GM21526 (cell line): ENCODE measurements around the gene CHRNA1.

Source experiments
- ATAC-seq: cut with Tn5 transposase; IDR thresholded peaks from one replicate; pipeline ENCODE4 v1.9.1; 2021; ENCODE audit warnings: moderate library complexity; ENCODE audit not compliant: unreplicated experiment, low FRiP score

The CHRNA1 gene

DNA sequence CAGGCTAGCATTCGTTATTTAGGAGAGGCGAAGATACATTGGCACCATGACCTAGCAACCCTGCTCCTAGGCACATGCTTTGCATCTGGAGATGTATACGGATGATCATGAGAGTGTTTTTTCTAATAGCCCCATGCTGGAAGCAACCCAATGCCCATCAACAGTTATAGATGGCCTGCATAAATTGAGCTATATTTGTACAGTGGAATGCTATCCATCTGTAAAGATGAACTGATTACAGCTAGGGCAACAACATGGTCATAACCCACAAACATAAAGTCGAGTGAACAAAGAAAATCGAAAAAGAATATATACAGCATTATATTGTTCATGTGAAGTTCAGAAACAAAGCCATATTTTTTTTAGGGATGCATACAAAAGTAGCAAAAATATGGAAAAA, 20.6 kb upstream of the CHRNA1 start:
- no peak for ATAC-seq

DNA sequence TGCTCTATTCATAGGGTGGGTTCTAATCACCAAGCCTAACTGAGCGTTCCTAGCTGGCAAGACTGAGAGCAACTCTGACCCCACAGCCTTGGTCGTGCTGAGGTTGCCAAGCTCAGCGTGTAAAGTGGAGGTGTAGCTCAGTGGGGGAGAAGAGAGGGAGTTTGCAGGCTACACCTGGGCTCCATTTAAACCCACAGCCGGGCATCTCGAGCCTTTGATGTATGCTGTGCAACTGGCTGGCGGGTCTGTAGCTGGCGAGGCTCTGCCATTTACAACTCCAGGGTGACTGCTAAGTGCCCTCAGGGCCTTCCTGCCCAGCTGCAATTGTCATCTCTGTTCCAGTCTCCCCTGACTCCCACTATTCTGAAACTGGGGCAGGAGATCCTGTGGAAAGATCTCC, 20.0 kb upstream of the CHRNA1 start:
- ATAC-seq: no peak

DNA sequence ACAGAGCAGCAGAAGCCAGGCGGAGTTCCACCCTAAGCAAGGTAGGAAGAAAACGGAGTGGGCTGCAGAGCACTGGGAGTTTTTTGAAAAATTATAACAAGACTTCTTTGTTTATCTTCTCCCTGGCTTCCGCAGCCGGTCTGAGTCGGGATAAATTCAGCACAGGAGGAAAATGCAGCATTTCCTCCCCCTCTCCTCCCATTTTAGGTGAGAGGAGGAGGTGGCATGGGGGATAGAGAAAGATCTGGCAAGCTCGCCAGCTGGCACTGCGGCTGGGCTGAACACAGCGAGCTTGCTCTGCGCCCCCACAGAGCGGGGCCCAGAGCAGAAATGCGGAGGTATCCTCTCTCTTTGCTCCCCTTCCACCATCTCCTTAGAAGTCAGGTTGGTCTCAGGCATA, 17.7 kb upstream of the CHRNA1 start:
- no peak for ATAC-seq

DNA sequence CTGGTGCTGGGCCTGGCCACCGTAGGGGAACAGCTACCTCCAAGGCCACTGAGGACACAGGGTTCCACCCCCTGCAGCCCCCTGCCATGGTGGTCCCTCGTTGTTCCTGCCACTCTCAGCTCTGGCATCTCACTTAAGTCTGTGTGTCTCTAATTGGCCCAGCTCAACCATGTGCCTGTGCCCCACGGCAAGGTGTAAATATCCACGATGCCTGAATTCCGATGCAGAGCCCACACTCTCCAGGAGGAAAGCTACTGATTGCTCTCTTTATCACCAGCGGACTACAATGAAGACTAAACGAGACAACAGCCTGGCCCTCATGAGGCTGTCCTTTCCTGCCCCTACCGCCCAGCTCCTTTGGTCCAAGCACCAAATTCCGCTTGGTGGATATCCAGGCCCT, 17.0 kb upstream of the CHRNA1 start:
- ATAC-seq: no peak

DNA sequence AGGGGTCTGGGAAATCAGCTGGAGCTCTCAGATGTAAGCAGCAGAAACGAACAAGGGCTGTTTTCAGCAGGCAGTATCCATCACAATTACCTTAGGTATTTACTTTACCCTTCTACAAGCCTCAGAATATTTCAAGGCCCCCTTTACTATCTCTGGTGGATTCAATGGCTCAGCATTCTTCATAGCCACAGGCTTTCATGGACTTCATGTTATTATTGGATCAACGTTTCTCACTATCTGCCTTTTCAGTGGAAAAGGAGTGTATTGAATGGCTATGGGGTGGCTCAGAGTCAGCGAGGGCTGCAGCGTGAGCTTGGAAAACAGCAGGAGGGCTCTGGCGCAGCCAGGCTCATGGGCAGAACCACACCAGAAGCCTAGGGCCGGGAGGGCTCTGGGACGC, 16.6 kb upstream of the CHRNA1 start:
- no peak for ATAC-seq

DNA sequence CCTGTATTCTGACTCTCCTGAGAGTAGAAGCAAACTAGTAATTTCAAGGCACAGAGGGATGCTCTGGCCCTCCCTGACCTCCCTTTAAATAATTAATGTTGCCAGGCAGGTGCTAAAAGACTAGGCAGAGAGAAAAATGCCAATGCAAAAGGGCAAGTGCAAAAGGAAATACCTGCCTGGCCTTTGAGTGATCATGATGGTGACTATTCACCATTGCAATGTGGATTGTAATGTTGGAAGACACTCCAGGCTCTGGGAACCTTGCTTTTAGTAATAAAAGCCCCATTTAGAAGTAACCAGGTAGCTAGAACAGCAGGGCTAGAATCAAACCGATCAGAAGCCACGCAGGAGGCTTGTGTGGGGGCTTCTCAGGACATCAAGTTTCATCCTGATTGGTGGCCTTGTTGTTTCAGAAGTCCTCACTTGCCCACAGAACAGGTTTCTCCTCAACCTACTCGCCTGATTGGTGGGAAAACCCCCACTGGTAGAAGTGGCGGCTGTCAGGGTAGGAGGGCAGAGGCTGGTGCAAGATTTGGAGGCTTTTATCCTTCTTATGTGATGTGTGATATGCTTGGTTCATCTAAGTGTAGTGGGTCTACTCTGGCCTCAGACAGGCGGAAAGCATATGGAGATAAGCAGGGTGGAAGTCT, 16.0 kb upstream of the CHRNA1 start:
- ATAC-seq: no peak

DNA sequence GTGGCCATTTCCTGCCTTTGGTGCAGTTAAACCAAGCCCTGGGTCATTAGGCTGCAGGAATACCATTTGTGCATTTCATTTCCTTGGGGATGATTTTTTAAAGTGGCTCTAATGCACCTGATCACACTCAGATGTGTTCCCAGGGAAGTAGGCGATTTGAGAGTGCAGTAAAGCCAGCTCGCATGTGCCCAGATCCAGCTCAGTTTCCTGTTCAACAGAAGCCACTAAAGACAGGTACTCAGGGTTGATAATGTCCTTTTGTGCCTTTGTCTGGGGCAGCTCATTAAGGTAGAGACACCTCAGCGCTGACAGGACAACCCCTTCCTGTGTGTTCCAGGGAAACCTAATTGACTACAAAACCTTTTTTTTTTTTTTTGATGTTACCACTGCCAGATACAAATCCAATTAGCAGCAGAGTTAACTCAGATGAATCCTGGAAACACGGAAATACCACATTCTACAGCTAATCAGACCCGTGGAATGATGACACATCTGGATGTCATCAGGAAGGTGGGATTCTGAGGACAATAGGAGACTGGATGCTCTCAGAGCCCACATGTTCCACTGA, 15.2 kb upstream of the CHRNA1 start:
- no peak for ATAC-seq

DNA sequence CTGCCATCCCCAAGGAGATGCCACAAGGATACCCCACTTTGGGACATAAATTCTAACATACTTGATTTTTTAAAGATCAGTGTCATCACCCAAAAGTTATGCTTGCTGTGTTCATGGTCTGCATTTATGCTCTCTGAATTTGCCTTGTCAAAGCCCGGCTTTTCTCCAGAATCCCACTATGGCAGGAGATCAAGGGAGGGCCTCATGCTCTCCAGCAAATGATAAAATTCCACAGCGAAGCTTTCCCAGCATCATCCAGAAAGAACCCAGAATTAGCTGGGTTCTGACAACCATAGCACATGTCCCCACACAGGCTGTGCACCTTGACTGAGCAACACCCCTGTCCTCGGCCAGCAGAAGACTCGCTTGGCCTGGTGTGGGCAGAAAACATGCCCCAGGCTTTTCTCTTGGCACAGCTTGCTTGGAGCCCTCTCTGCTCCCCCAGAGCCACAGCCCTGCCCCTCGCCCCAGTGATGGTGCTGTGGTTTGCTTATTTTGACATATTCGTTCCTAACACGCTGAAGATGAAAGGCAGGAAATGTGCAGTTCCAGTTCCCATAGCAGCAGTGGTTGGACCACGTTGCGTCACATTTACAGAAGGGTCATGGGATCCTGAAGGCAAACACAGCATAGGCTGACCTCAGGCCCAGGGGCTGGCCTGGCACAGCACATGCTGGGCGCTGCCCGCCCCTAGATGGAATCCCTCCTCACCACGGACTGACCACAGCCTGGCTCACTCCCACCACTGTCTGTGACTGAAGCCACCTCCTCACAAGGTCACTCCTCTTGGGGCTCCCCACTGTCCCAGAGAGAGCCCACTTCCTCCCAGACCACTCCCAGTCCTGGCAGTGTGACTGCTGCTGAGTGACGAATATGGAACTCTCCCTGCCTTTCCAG, 14.1 kb upstream of the CHRNA1 start:
- no peak for ATAC-seq

DNA sequence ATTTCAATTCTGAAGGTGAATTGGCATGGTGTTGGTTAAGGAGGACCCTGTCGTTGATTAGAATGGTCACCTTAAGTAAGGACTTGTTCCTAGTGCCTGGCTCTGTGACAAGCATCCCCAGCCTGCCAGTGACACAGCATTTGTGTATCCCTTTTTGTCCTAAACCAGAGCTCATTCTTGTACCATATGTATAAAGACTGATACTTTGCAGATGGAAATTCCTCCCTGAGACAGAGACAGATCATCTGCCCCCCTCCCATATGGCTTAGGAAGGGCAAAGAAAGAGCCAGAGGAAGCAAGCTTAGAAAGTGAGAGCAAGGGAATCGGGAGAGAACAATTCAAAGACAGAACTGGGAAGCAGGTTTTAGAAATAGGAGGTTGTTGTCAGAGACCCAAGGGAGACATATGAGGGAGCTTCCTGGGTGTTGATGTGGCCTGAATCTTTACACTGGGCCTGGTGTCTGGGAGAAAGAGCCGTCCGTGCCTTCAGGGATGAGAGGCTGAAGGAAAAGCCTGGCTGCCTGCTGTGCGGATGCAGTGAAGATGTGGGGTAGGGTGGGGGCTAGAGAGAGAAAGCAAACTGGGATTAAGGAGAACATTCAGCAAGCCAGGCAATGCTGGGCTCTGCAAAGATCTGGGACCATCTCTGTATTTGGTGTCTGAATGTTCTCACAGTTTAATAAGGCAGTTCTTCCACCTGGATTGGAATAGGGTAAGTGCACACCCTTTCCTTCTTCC, 13.2 kb upstream of the CHRNA1 start:
- ATAC-seq: no peak

DNA sequence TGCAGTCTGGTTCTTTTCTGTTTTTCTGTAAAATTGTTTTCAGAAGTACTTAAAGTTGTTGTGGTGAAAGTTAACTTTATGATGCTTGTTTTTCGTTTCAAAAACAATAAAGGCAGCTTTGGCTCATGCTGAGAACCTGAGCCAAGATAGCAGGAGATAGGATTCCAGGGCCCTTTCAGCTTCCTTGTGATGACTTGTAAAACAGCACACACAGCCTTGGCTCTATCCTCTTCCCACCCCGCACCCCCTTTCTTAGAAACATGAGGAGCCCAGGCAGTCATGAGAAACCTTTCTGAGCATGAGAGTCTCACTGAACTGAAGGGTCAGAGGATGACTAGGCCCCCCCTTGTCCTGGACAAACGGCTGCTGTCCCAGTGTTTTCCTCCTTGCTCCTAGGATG, 12.4 kb upstream of the CHRNA1 start:
- no peak for ATAC-seq

DNA sequence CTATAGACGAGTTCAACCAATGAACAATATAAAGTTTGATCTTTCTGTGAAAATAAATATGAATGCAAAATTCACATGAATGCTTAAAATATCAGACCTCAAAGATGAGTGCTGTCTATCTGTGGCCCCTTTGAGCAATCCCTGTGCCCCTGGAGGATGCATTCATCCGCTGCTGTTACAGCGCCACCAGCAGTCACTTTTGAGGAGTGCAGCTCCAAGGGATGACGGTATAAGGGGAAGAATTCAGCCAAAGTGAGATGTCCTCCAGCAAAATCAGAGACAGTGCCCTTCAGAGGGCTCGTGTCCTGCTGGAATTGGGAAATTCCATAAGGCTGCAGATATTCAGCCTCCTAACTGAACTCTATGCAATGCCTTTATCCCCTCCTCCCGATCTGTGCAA, 12.0 kb upstream of the CHRNA1 start:
- ATAC-seq: no peak

DNA sequence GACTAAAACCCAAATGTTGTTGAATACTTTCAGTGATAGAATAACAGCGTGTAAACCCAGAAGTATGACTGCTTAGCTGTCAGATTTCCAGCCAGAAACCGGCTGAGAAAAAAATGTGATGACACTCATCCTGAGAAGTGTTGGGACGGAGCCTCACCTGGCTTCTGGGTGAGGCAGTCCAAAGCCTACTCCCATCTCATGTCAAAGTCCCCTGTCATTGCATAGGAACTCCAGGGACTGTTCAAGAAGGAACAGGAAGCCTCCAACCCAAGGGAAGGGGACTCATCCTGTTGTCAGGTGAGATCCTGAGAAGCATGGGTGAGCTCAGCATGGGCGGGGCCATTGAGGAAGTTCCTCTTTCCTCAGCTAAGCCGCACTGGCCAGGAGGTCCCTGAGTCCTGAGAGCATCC, 11.3 kb upstream of the CHRNA1 start:
- ATAC-seq: no peak

DNA sequence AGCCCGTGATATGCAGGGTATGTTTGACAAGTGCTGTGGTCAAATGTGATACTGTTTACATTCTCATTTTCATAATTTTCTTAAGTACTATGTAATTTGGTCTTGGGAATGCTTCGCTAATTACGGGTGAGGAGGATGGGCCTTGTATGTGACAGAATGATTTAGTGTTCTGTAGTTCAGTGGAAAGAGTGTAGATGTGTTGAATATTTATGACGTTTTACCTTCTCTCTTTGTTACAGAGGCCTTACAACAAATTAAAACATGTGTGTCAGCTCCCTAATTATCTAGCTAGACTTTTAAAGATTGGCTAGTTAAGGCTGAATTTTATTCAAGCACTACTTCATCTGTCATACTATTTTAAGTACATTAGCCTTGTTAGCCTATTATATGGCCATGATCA, 10.6 kb upstream of the CHRNA1 start:
- no peak for ATAC-seq

DNA sequence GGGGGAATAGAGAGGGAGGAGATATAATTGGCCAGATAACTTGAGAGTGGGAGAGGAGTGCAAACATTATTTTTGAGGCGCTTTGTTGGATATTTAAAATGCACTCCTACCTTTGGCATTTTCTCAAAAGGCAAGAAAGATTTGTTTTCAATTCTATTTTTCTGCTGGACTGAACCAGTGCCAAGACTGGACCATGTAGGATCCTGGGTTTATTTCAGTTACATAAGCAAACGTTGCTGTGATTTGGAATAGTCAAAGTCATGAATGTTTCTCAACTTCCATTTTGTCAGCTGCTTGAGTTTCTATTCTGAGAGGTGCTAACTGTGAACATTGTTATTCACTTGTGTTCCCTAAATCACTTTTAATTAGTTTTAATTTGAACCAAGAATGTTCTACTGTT, 8.9 kb upstream of the CHRNA1 start:
- no peak for ATAC-seq

DNA sequence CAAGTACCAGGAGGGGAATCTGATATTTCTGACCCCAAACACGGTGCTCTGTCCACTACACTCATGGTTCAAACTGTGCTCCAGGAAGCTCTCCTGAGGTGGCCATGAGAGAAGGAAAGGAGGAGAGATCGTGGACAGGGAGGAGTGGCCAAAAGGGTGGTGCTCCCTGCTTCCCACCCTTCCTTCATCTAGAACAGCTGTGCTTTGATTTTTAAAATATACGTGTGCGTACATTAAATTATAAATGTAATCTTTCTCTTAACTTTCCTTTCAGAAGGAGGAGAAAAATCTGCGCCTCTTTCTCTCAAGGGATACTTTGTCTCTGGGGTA, 8.2 kb upstream of the CHRNA1 start:
- no peak for ATAC-seq

DNA sequence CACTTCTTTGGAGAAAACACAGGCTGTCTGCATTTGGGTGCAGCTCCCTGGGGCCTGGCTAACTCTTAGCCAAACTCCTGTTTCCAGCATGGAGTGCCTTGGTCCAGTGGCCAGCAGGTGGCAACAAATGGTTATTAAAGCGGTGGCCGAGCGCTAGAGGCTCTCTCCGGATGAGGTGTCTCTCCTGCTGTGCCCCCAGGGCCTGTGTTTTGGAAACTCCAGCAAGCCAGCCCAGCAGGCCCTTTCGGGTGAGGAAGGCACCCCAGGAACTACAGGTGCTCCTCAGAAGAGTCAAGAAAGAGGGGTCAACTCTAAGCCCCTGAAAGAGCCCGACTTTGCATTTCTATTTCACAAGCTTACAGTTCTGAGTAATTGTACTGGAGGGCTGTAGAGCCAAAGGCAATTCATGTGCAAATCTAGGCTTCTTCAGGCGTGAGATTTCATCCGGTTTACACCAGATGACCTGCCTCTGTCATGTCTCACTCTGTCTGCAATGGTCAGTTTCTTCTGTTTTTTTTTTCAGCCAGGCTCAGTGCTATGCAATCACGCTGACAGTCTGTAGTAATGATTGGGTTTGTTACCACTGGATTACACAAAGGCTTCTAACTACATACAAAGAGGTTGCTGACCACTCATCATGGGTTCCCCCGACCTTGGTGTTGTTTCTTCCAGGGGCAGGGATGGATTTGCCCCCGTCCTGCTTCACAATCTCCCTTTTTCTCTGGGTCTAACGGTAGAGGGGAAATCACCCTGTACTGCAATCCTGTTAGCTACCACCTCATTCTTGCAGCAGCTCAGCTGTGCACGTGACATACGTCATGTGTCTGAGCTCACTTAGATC, 7.6 kb upstream of the CHRNA1 start:
- peak; percentile 61 for ATAC-seq

DNA sequence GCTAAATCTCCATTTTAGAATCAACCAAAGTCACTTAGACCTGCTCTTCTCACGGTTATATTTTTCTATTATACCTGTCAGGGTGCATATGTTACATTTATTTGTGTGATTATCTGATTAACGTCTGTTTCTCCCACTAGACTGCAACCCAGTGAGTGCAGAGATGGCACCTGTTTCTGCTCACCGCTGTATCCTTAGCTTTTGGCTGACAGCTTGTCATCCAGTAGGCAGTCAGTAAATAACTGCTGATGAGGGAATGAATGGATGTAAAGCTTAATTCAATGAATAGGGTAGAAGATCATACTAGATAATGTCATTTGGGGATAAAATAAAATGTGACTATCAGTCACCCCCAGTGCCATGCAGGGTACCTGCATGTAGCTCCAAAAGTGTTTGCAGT, 6.9 kb upstream of the CHRNA1 start:
- no peak for ATAC-seq

DNA sequence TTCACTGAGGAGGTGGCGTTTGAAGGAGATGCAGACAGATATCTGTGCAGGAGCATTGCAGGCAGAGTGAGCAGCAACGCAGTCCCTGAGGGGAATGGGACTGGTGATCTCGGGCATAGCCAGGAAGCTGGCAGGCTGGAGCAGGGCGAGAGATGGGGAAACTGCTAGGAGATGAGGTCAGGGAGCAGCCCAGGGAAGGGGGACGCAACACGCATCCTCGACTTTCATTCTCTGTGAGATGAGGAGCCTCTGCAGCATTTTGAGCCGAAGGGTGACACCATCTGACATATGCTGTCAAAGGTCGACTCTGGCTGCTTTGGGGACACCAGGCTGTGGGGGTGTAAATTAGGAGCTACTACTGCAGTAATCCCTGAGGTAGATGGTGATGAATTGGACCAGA, 4.3 kb upstream of the CHRNA1 start:
- ATAC-seq: no peak

DNA sequence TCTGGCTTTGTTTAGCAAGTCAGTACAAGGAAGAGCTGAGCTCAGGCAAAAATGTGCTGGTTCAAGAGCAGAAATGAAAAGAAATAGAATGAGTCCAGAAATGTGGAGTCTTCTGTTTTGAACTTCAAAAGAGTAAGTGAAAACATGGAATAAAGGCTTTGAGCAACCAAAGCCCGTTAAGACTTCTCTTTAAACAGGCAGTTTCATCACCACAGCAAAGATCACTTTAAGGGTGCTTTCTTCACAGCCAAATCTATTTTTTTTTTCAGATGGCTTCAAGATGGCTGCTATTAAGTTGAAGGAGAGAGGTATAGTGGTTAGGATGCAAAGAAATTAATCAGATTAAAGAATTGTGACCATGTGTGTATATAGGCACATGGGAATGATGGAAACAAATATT, 2.0 kb upstream of the CHRNA1 start:
- no peak for ATAC-seq

DNA sequence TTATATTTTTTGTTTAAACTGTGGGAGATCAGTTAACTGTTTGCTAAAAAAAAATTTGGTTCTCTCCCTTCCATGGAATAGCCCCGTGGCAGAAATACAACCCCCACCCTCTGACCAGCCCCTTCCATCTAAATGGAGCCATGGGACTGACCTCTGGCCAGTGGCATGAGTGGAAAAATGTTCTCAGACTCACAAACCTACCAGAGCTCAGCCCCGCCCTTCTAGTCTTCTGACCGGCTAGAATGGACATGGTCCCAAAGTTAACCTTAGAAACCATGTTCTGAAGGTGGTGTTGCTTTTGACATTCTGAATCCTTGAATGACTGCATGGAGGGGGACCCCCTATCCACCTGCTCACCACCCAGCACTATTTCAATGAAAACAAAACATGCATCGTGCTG, 1.3 kb upstream of the CHRNA1 start:
- no peak for ATAC-seq
